NCI-H128 (cell line): ENCODE measurements around the gene NLRX1.
A peak's percentile ranks its signal among the peaks of the same experiment; 100 is the strongest.
"Not testable (repeated sequence)": the region's sequence is repeated elsewhere in the genome, so short reads cannot be mapped to it uniquely, and the experiment has no call there.

Source experiments
- DNase-seq: peaks from one replicate; lab custom pipeline; 2025; ENCODE audit not compliant: unreplicated experiment; lab: John Stamatoyannopoulos, UW

Gene NLRX1, protein sequence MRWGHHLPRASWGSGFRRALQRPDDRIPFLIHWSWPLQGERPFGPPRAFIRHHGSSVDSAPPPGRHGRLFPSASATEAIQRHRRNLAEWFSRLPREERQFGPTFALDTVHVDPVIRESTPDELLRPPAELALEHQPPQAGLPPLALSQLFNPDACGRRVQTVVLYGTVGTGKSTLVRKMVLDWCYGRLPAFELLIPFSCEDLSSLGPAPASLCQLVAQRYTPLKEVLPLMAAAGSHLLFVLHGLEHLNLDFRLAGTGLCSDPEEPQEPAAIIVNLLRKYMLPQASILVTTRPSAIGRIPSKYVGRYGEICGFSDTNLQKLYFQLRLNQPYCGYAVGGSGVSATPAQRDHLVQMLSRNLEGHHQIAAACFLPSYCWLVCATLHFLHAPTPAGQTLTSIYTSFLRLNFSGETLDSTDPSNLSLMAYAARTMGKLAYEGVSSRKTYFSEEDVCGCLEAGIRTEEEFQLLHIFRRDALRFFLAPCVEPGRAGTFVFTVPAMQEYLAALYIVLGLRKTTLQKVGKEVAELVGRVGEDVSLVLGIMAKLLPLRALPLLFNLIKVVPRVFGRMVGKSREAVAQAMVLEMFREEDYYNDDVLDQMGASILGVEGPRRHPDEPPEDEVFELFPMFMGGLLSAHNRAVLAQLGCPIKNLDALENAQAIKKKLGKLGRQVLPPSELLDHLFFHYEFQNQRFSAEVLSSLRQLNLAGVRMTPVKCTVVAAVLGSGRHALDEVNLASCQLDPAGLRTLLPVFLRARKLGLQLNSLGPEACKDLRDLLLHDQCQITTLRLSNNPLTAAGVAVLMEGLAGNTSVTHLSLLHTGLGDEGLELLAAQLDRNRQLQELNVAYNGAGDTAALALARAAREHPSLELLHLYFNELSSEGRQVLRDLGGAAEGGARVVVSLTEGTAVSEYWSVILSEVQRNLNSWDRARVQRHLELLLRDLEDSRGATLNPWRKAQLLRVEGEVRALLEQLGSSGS

DNA sequence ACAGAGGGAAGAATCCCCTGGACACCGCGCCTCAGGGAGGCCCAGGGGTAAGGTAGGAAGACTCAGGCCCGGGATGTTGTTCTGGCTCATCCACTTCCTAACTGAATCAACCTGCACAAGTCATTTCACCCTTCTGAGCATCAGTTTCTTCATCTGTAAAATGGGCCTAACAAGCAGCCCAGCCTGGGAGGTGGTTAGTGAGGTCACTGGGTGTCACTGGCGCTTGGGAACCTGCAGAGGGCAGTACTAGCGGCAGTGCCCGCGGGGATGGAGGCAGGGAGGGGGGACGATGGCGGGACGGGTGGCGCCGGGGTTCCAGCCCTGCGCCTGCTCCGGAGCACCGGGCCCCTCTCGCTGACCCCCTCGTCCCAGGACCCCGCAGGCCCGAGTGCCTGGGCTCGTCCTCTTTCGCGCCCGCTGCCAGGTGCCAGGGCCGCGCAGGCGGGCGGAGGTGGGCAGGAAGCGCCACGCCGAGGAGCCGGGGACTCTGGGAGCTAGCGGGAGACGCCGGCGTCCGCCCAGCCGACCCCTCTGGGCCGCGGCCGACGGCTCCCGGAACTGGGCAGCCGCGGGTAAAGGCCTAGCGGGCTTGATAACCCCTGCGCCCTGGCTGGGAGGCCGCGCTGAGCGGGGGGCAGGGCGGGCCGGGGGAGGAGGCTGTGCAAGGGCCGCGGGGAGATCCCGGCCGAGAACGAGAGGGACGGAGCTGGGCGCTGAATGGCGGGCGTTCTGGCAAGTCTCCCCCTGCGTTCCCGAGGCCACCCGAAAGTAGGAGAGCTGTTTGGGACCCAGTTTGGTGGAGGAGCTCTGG lies at the start of gene NLRX1:
TSS of gene NLRX1 (plus strand) at position 255 of the 811 bp plus-strand sequence. CDS start 2,679 bp downstream, outside the sequence.
- DNase-seq: peak; percentile 23

DNA sequence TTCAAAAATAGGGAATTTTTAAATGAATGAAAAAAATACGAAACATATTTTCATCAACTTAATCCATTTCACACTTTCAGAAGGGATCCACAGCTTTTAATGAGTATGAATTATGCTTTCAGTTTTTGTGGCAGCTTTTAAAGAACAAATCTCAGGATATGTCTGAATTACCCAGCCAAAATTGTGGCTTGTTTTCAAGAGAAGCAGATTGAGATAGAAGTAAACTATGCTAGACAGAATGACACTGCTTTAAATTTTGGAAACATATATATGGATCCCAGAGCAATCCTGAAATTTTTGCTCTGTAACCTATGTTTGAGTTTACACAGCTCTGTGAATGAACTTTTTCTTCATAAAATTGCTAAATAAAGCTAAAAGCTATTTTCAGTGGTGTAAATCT lies 49.6 kb upstream of the NLRX1 start:
- no peak for DNase-seq

DNA sequence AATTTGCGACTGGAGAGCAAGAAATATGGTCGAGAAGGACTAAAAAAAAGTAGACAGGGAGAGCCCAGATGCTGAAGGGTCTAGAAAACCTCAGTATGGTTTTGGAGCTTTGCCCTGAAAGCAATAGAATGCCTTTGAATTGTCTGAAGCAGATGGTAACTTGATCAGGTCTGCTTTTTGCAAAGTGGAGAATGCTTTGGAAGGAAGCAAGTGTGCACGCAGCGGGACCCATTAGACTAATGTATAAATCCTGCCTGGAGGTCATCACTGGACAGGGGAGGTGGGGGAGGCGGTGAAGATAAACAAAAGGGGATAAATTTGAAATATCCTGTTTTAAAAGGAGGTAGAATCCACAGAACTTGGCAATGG lies 47.9 kb upstream of the NLRX1 start:
- peak; percentile 47 for DNase-seq

DNA sequence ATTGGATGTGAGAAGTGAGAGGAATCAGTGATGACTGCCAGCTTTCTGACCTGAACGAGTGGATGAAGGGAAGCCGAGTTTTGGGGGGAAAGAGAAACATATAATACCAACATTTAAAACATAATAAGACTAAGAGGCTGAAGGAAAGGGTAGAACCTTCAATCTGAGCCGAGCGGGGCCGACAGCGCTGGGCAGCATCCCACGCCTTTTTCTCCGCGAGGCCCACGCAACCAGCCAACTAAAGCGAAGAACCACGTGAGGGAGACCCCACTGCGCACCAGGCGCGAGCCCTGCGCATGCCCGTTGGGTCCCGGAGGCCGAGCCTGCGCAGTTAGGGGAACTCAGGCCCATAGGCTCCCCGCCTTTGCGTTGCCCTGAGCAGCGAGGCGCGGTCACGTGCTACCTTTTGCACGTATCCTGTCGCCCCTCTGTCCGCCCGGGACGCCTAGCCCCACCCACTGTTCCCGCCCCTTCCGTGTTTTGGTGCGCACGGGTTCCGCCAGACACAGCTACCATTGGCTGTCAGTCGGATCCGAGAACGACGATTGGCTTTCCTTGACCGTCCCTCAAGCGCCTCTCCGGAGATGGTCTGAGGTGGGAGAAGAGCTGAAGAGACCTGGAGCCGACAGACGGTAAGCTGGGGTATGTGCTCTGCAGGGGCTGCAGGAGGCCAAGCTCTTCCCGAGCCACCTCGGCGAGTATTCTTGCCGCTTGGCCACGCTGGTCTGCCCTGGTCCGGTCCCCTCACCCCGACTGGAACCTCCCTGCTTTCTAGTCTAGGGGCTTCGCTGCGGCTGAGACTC lies 47.3 kb upstream of the NLRX1 start, which contains the start of gene HINFP:
TSS of gene HINFP (plus strand) at position 573 of the 803 bp plus-strand sequence. CDS start 5,365 bp downstream, outside the sequence.
- peak; percentile 97 for DNase-seq

DNA sequence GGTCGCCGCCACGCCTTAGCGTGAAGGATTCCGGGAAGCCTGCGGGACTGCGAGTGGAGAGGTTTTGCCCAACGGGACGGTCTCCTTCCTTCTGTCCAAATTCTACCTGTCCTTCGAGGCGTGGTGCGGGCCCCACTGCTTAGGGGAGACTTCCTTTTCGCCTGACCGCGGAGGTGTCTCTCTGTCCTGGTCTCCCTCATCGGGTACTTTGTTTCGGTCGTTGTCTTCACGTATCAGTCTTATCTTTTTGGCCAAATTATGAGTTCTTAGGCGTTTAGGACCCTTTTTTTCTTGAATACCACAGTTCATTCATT lies 46.8 kb upstream of the NLRX1 start:
- DNase-seq: no peak

DNA sequence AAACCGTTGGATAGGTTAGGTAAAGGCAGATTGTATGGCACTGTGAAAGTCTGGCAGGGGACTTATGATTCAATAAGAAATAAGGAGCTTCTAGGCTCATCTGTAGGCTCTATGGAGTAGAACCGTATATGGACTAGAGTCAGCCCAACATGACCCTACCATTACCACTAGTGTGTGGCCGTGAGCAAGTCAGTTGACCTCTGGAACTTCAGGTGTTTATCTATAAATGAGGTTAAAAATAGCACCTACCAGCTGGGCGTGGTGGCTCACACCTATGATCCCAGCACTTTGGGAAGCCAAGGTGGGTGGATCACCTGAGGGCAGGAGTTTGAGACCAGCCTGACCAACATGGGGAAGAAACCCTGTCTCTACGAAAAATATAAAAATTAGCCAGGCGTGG lies 42.7 kb upstream of the NLRX1 start:
- DNase-seq: no peak

DNA sequence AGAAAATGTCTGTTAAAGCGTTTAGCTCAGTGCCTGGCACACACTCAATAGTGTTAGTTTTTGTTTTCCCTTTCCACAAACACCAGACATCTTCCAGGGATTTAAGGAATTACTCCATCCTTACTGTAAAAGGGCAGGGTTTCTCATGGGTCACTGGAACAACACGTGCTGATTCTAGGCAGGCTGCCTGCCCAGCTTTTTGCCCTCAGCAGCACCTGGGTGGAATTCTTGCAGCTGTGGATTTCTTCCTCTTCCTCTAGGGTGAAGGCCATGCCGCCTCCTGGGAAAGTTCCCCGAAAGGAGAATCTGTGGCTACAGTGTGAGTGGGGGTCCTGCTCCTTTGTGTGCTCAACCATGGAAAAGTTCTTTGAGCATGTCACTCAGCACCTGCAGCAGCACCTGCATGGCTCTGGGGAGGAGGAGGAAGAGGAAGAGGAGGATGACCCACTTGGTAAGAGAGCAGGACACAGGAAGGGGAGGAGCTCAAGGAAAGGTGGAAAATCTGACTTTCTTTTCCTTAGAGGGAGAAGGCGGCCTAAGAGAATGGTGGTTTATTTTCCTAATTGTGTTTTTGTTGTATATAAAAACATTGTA lies 41.8 kb upstream of the NLRX1 start:
- no peak for DNase-seq

DNA sequence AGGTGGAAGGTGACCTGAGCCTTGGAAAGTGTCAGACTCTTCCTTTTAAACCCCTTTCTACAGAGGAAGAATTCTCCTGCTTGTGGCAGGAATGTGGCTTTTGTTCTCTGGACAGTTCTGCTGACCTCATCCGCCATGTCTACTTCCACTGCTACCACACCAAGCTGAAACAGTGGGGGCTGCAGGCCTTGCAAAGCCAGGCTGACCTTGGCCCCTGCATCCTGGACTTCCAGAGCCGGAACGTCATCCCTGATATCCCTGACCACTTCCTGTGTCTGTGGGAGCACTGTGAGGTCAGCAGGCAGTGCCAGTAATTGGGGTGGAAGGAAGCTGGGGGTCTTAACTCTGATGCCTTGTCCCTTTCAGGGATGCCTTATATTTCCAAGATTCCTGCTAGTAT lies 37.9 kb upstream of the NLRX1 start:
- no peak for DNase-seq

DNA sequence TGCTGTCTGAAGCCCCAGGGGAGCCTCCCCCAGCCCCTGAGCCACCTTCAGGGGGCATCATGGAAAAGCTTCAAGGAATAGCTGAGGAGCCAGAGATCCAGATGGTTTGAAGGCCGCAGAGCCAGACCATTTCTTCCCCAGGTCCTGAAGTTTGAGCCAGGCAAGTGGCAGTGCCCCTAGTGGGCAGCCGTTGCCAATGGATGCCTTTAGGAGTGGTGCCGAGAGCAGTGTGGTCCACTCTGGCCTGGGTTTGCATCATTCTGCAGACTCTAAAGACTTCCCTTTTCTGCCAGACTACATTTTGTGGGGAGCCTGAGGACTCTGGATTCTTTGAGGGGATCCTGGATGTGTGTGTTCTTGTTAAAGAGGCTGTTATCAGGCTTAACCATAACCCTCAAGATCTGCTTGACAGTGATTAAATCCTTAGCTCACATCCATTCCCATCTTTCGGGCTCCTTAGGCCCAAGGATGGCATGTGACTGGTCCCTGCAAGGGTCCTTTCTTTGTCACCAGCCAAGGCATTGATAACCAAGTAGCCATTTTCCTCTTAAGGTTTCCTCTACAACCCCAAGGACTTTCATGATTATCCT lies 34.0 kb upstream of the NLRX1 start:
- no peak for DNase-seq

DNA sequence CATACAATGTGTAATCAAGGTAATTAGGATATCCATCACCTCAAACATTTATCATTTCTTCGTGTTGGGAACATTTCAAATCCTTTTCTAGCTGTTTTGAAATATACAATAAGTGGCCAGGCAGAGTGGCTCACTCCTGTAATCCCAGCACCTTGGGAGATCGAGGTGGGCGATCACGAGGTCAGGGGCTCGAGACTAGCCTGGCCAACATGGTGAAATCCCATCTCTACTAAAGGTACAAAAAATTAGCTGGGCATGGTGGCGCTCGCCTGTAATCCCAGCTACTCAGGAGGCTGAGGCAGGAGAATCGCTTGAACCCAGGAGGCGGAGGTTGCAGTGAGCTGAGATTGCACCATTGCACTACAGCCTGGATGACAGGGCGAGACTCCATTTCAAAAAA lies 29.2 kb upstream of the NLRX1 start:
- not testable (repeated sequence) for DNase-seq

DNA sequence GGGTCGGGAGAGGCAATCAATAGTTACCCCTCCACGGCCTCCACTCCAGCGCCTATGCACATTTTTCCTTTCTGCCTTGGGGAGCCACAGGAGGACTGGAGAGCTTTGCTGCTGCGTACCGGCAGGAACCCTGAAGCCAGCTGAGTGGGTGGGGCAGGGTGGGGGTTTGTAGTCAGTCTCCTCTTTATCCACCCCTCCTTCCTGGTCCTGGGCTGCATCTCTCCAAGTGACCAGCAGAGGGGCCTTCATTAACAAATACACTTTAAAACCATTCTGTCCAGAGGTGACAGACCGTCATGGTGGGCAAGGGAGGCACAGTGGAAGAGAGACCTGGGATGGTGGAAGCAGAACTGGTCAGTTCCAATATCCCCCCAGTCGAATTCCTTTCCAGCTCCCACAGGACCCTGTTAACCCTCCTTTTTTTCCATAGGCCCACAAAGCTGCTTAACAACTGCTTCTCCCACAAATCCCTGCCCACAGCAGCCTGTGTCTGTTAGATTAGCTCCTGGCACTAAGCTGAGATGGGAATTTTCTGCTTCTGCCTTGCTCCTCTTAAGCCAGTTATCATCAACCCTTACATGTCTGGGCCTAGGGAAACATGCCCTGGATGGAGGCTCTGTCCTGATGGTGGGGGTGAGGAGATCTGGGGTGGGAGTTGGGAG lies 23.6 kb upstream of the NLRX1 start:
- DNase-seq: no peak

DNA sequence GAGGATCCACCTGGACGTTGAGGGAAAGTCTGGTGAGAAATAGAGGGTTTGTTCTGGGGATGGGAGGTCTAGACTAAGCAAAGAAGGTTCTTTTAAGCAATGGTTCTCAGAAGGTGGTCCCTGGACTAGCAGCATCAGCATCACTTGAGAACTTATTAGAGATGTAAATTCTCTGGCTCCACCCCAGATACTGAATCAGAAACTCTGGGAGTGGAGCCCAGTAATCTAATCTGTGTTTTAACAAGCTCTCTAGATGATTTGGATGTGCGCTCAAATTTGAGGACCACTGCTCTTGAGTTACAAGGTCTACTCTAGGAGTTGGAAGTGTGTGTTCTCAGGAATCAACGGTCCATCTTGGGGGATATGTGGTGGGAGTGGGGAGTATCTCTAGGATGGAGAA lies 23.0 kb upstream of the NLRX1 start:
- DNase-seq: no peak

DNA sequence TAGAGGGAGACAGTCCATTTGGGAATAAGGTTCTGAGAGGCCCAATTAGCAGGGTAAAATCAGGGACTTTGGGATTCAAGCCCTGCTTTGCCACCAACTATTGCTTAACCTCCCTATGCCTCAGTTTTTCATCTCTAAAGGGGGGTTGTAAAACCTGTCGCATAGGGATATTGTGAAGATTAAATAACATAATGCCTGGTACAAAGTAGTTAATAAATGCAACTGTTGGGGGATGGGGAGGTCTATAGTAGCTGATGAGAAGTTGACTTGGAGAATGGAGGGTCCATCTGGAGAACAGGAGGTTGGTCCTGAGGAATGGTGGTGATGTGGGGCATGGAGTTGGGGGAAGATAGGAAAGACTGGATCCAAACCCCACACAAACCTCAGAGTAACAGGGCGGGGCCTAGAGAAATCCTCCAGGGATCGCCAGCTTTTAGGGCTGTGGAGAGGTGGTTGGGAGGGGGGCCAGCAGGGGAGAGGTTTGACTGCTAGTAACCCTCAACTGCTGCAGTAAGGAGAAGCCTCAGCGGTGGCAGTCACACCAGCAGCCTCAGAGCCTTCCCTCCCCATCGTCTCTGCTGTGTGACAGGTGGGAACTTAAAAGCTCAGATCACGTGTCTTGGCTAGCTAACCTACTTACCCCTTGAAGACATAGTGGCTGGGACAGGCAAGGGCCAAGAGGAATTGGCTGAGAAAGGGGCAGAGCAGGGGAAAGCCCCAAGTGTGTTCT lies 20.8 kb upstream of the NLRX1 start:
- no peak for DNase-seq

DNA sequence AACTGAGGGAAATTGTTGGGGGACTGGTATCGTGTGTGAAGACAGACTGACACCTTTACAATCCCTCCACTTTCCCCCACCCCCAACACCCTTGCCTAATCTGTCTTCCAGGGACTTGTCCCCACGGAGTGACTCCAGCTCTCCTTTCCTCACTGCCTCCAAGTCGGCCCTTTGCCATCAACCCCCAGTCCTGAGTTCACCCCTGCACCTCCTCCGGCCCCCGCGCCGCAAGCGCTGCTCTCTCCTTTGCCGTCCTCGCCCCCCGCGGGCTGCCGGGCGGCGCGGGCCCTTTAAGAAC lies 19.9 kb upstream of the NLRX1 start:
- DNase-seq: no peak

DNA sequence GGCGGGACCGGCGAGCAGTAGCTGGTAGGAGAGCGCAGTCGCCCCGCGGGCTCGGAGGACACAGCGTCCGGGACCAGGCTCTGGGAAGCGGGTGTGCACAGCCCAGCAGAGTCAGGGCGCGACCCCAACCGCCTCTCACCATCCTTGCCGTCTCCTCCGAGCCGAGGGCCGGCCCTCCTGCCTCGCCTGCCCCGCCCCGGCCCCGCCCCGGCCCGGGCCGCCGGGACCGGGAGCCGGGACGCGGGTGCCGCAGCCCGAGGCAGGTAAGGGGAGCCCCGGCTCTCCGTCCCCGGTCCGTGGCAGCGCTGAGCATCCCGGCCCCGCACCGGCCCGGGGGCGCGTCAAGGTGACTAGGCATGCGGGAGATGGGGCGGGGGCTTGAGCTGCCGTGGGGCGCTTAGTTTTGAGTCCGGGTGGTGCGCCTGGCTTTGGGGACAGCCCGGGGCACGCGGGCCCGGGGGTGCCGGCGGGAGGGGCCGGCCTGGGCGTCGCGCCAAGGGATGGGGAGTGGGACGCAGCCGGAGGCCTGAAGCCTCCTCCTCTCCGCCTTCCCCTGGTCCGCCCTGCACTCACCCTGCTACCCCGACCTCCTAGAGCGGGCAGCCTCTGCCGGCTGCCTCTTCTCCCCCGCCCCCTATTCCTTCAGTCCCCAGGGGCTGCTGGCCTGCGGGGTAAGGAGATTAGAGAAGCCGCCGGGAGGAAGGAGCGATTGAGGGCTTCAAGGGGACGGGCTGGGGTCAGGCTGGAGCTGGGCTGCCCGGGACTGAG lies 19.3 kb upstream of the NLRX1 start, which contains the start of gene ABCG4:
TSS of gene ABCG4 (plus strand) at position 35 of the 768 bp plus-strand sequence. CDS start 914 bp downstream, outside the sequence.
- DNase-seq: peak; percentile 1

DNA sequence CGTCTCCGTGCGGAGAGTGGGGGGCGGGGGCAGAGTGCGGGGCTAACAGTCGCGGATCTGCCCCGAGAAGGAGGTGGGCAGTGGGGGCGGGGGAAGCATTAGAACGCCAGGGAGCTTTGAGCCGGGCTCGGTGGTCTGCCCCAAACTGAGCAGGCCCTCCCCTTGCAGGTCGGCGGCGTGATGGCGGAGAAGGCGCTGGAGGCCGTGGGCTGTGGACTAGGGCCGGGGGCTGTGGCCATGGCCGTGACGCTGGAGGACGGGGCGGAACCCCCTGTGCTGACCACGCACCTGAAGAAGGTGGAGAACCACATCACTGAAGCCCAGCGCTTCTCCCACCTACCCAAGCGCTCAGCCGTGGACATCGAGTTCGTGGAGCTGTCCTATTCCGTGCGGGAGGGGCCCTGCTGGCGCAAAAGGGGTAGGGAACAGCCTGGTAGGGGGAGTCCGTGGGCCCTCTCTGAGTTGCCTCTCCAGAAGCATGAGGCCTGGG lies 18.7 kb upstream of the NLRX1 start:
- no peak for DNase-seq

DNA sequence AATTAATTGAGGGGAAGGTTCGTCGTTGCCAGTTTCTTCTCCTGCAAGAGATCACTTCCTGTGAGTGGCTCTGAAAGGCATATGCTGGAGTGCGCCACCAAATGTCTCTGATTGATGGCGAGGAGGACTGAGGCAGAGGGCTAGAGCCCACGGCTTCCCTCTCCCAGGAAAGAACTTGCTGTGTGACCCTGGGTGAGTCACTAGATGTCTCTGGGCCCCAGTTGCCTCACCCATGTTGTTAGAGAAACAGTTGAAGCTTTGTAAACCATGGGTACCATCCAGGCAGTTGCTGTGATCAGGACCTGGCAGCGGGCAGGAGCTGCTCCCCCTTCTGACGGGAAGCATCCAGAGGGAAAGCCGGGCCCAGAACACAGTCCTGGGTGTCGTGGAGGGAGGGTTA lies 16.5 kb upstream of the NLRX1 start:
- no peak for DNase-seq

DNA sequence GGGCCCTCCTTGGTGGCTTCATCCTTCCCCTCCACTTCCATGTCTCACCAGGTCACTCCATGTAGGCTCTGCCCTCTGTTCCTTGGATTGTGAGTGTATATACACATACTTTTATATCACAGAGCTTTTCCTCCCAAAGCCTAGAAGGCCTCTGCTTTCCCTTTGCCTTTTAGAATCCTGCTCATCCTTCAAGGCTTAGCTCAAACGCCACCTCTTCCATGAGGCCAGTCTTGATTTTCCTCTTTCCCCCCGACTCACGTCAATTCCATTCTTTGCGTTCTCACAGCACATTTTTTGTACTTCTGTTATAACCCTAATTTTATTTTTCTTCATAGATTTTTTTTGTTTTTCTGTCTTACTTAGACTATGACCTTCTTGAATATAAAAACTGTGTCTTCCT lies 15.9 kb upstream of the NLRX1 start:
- no peak for DNase-seq
